ENCODE results near the gene KCNJ11. TPM values are rescaled to one million over a fixed set of nuclear protein-coding genes. Genes with fewer than 3 reads are reported as not detected.

The KCNJ11 gene
- total and polyA plus RNA-seq, 12 donors: 0.11 to 3.2 (median 1.4) TPM

DNA sequence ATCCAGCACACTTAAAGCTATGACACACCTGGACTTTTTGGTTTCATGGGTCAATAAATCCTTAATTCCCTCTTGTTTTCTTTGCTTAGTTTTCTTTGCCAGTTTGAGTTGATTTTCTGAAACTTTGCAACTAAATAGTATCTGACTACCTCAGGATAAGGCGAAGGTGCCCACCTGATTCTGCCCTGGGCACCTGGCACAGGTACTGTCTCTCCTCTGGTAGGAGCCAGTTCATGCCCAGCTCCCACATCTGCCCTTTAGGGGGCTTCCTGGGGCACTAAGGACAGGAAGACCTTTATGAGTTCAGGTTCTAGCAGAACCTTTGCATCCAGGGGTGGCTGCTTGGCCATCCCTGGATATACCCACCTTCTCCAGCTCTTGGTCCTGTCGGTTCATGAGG lies 19.6 kb upstream of the KCNJ11 start:
- H3K36me3 ChIP-seq (replicated peaks in 1 of 2): no peaks in the 10 kb centered on the region
- 71 to 82% (median 76%) methylated on average over 1 to 2 of the region's 2 CpGs for WGBS, 4 donors
- H3K4me1 ChIP-seq (replicated peaks in 1 of 2): peaks cover 0 to 16% of the 10 kb centered on the region in 2 donors
- intact Hi-C loops (cut with DNase I): no loop called here
- DNase-seq: no peak
- no peak overlapping the region for H3K4me3 ChIP-seq
- no peaks in the 10 kb centered on the region for H3K27me3 ChIP-seq
- TF ChIP-seq, protein P1, sequence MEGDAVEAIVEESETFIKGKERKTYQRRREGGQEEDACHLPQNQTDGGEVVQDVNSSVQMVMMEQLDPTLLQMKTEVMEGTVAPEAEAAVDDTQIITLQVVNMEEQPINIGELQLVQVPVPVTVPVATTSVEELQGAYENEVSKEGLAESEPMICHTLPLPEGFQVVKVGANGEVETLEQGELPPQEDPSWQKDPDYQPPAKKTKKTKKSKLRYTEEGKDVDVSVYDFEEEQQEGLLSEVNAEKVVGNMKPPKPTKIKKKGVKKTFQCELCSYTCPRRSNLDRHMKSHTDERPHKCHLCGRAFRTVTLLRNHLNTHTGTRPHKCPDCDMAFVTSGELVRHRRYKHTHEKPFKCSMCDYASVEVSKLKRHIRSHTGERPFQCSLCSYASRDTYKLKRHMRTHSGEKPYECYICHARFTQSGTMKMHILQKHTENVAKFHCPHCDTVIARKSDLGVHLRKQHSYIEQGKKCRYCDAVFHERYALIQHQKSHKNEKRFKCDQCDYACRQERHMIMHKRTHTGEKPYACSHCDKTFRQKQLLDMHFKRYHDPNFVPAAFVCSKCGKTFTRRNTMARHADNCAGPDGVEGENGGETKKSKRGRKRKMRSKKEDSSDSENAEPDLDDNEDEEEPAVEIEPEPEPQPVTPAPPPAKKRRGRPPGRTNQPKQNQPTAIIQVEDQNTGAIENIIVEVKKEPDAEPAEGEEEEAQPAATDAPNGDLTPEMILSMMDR (IDR thresholded peaks at IDR 0.05): no peak
- no peak for TF ChIP-seq POLR2A (IDR thresholded peaks at IDR 0.05)
- H3K9me3 ChIP-seq (replicated peaks in 1 of 3): no peaks in the 10 kb centered on the region
- no peak overlapping the region for H3K27ac ChIP-seq

DNA sequence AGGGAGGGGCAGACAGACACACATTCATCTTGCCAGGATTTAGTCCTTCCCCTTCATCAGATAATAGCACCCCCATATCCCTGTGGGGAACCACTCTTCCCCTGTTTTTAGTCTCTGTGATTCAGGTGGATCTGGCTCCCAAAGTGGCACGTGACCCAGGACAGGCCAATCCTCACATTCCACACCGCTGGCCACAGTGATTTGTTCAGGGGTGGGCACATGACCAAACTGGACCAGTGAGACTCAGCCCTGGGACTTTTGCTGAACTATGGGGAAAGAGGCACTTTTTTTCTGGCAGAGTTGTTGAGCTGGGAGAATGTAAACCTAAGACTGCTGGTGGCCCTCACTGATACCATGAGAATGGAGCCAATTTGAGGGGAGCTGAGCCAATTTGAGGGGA lies 19.1 kb upstream of the KCNJ11 start:
- no peaks in the 10 kb centered on the region for H3K27me3 ChIP-seq
- intact Hi-C loops (cut with DNase I): no loop called here
- TF ChIP-seq POLR2A (IDR thresholded peaks at IDR 0.05): no peak
- TF ChIP-seq, protein P1 (IDR thresholded peaks at IDR 0.05): no peak

DNA sequence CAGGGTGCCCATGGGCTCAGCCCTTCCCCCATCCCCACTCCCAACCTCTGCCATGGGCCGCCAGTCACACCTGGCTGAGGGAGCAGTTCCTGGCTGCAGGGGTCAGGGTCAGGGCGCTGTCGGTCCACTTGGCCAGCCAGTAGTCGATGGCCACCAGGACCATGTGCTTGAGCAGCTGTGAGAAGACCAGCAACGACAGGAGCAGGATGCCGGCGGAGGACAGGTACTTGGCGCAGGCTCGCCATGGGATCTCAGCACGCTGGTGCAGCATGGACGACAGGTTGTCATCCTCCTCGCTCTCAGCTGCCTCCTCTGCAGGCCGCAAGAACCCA lies 18.3 kb upstream of the KCNJ11 start:
- intact Hi-C loops (cut with DNase I): no loop called here
- Histone ChIP-seq H3K4me3 (no peak overlapping the region), H3K9me3 (replicated peaks in 1 of 3) (no peaks in the 10 kb centered on the region), H3K4me1 (replicated peaks in 1 of 2) (peaks cover 0 to 16% of the 10 kb centered on the region in 2 donors), H3K27me3 (no peaks in the 10 kb centered on the region), H3K27ac (peak overlapping the region in 2 of 5 donors; percentile 78 to 82), H3K36me3 (replicated peaks in 1 of 2) (no peaks in the 10 kb centered on the region)
- DNase-seq: no peak
- 89 to 94% (median 93%) methylated on average over 8 to 13 of the region's 13 CpGs for WGBS, 4 donors
- no peak for TF ChIP-seq POLR2A (IDR thresholded peaks at IDR 0.05)
- TF ChIP-seq, protein P1 (IDR thresholded peaks at IDR 0.05): no peak

More for the DNA sequence above, 19.1 kb upstream of the KCNJ11 start:
- DNase-seq: no peak
- Histone ChIP-seq H3K27ac (peak overlapping the region in 1 of 5 donors; percentile 7), H3K36me3 (replicated peaks in 1 of 2) (no peaks in the 10 kb centered on the region), H3K4me1 (replicated peaks in 1 of 2) (peaks cover 0 to 16% of the 10 kb centered on the region in 2 donors), H3K4me3 (no peak overlapping the region), H3K9me3 (replicated peaks in 1 of 3) (no peaks in the 10 kb centered on the region)
- 84 to 100% (median 91%) methylated on average over 2 of the region's 2 CpGs for WGBS, 4 donors

DNA sequence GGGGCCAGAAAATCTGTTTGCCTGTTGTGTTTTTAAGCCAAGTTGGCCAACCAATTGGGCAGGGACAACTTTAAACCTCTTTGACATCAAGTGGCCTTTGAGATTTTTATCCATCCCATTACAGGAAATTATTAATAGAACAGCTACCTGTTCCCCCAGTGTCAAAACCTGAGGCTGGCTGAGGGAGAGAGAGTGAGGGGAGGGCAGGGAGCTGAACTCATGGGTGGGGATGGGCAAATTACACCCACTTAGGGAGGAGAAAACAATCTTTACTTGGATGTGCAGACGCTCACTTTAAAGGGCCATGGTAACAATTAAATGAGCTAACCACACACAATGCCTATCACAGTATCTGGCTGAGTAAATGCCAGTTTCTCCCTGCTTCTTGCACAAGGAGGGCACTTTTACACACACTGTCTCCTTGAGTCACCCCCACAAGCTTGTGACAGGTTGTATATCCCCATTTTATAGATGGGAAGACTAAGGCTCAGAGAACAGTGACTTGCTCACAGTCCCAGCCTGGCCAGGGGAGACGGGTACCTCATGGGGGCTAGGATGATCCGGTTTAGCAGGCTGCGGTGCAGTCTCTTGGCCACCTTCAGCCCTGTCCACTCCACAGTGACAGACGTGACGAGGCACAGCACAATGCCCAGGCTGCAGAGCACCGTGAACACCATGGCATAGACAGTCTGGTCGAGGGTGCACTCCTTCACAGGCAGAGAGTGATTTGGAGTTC lies 17.8 kb upstream of the KCNJ11 start:
- Histone ChIP-seq H3K4me3 (no peak overlapping the region), H3K27ac (peak overlapping the region in 3 of 5 donors; percentile 19 to 82 (median 78)), H3K27me3 (no peaks in the 10 kb centered on the region), H3K36me3 (replicated peaks in 1 of 2) (no peaks in the 10 kb centered on the region), H3K9me3 (replicated peaks in 1 of 3) (no peaks in the 10 kb centered on the region), H3K4me1 (replicated peaks in 1 of 2) (peaks cover 0 to 16% of the 10 kb centered on the region in 2 donors)
- DNase-seq: no peak
- TF ChIP-seq, protein P1 (IDR thresholded peaks at IDR 0.05): no peak
- TF ChIP-seq POLR2A (IDR thresholded peaks at IDR 0.05): no peak
- intact Hi-C loops (cut with DNase I): no loop called here
- 77 to 90% (median 84%) methylated on average over 3 to 8 of the region's 8 CpGs for WGBS, 4 donors

Data from adrenal gland (tissue), 12 donors.